Measurements from ENCODE around the gene RIMBP3C.
"Not testable (repeated sequence)": the region's sequence is repeated elsewhere in the genome, so short reads cannot be mapped to it uniquely, and the experiment has no call there.

The RIMBP3C gene

GRCh38 chr22:21526705-21527500 lies 24.4 kb downstream of the RIMBP3C start:
- DNase-seq = not testable (repeated sequence)

- DNase-seq = not testable (repeated sequence)
Observed at GRCh38 chr22:21516970-21517764, 34.1 kb downstream of the RIMBP3C start.

- DNase-seq = not testable (repeated sequence)
Observed at GRCh38 chr22:21516522-21516921, 34.7 kb downstream of the RIMBP3C start.

- not testable (repeated sequence) for DNase-seq
Observed at GRCh38 chr22:21515234-21515633, 36.0 kb downstream of the RIMBP3C start.

- not testable (repeated sequence) for DNase-seq
Observed at GRCh38 chr22:21514117-21514516, 37.1 kb downstream of the RIMBP3C start.

- not testable (repeated sequence) for DNase-seq
Observed at GRCh38 chr22:21512022-21512421, 39.2 kb downstream of the RIMBP3C start.

GRCh38 chr22:21510397-21510796 lies 40.9 kb downstream of the RIMBP3C start:
- not testable (repeated sequence) for DNase-seq

GRCh38 chr22:21499623-21500506 lies 51.4 kb downstream of the RIMBP3C start:
- not testable (repeated sequence) for DNase-seq

GRCh38 chr22:21498489-21498888 lies 52.8 kb downstream of the RIMBP3C start:
- not testable (repeated sequence) for DNase-seq

GRCh38 chr22:21497984-21498383 lies 53.3 kb downstream of the RIMBP3C start:
- not testable (repeated sequence) for DNase-seq
